GM12865 (cell line): ENCODE measurements around the gene RPS21.

ENCODE experiments used
- DNase-seq: peaks from one replicate; pipeline ENCODE4 v3.0.0; 2010; ENCODE audit warnings: low read depth
- H3K4me3 ChIP-seq: 2 replicates; pipeline ENCODE4 v1.5.1; 2011; ENCODE audit warnings: mild to moderate bottlenecking, low read depth, low read length, control low read depth
- CTCF ChIP-seq: IDR thresholded peaks from 2 replicates; pipeline ENCODE4 v1.5.1; 2011; ENCODE audit warnings: low read length, control low read depth, low read depth, inconsistent platforms; ENCODE audit not compliant: insufficient read depth; ENCODE audit errors: missing control alignments

RPS21 gene

GRCh38 chr20:62354031-62354808 lies 32.7 kb upstream of the RPS21 start:
- no peak for TF ChIP-seq CTCF
- DNase-seq, result no peak
- no peak overlapping the region for H3K4me3 ChIP-seq

- H3K4me3 ChIP-seq, result no peak overlapping the region
- DNase-seq, result no peak
- no peak for TF ChIP-seq CTCF
Measured at GRCh38 chr20:62354811-62355341, 32.0 kb upstream of the RPS21 start.

- H3K4me3 ChIP-seq, result no peak overlapping the region
- TF ChIP-seq CTCF, result no peak
- DNase-seq, result no peak
Measured at GRCh38 chr20:62355516-62355877, 31.4 kb upstream of the RPS21 start.

- TF ChIP-seq CTCF, result no peak
- DNase-seq, result no peak
- no peak overlapping the region for H3K4me3 ChIP-seq
Measured at GRCh38 chr20:62355878-62356588, 30.9 kb upstream of the RPS21 start.

GRCh38 chr20:62356589-62357186 lies 30.2 kb upstream of the RPS21 start:
- H3K4me3 ChIP-seq, result no peak overlapping the region
- DNase-seq, result no peak
- TF ChIP-seq CTCF, result no peak

GRCh38 chr20:62357187-62357667 lies 29.7 kb upstream of the RPS21 start:
- DNase-seq, result no peak
- no peak for TF ChIP-seq CTCF
- no peak overlapping the region for H3K4me3 ChIP-seq
